H1 (cell line): ENCODE data around the gene C16orf95. TPM values are rescaled to one million over a fixed set of nuclear protein-coding genes. Genes with fewer than 3 reads are reported as not detected.

Source experiments
- CTCF ChIA-PET: fragments of 300-600 bp; sonication (Branson Sonifier 250); formaldehyde crosslinking; loops from one replicate; lab custom pipeline; 2021; ENCODE audit not compliant: partially characterized antibody; lab: Charles Lee
- POLR2A ChIA-PET: fragments of 300-600 bp; sonication (Branson Sonifier 250); formaldehyde crosslinking; loops from one replicate; lab custom pipeline; 2021; ENCODE audit warnings: inconsistent platforms; ENCODE audit not compliant: partially characterized antibody; lab: Charles Lee
- DNase-seq, 2 experiments: peaks; one replicate each; pipeline versions ENCODE4 v3.0.0 to v3.0.0-alpha.2; 2010 to 2022; ENCODE audit warnings: low spot score in 2 of 2, low read depth in 1 of 2, mixed read lengths in 1 of 2
- FAIRE-seq: peaks from 2 replicates; lab custom pipeline; 2011; peaks lifted over from hg19 to GRCh38; lab: Jason Lieb, UNC
- H2AFZ ChIP-seq: 2 replicates; pipeline ENCODE4 v1.8.1; 2012; ENCODE audit warnings: low read length, inconsistent platforms
- H2AK5ac ChIP-seq: 2 replicates; pipeline ENCODE4 v1.6.1; 2013; ENCODE audit warnings: low read depth, low read length
- H2BK120ac ChIP-seq: replicated peaks from 2 replicates; pipeline ENCODE3; 2013; ENCODE audit warnings: low read depth, low read length, inconsistent platforms
- H2BK12ac ChIP-seq: 2 replicates; pipeline ENCODE4 v1.6.1; 2013; ENCODE audit warnings: low read depth, low read length
- H2BK15ac ChIP-seq: 2 replicates; pipeline ENCODE4 v1.6.1; 2013; ENCODE audit warnings: low read length
- H2BK20ac ChIP-seq: 2 replicates; pipeline ENCODE4 v1.6.1; 2013; ENCODE audit warnings: low read length
- H2BK5ac ChIP-seq: 2 replicates; pipeline ENCODE4 v1.6.1; 2013; ENCODE audit warnings: low read depth, low read length
- H3K14ac ChIP-seq: 2 replicates; pipeline ENCODE4 v1.6.1; 2013; ENCODE audit warnings: inconsistent platforms; ENCODE audit not compliant: insufficient read length
- H3K18ac ChIP-seq: 2 replicates; pipeline ENCODE4 v1.6.1; 2013; ENCODE audit warnings: low read length; ENCODE audit errors: extremely low read depth
- H3K23ac ChIP-seq: 2 replicates; pipeline ENCODE4 v1.6.1; 2013; ENCODE audit warnings: inconsistent platforms; ENCODE audit not compliant: insufficient read length
- H3K23me2 ChIP-seq: 2 replicates; pipeline ENCODE4 v1.6.1; 2013; ENCODE audit warnings: low read depth, low read length
- H3K27ac ChIP-seq: 2 replicates; pipeline ENCODE4 v1.6.1; 2011; ENCODE audit warnings: low read depth, low read length, inconsistent platforms
- H3K27me3 ChIP-seq, 4 experiments: replicated peaks in 1 of 4; 1 replicate in 1 of 4; 2 replicates in 3 of 4; pipeline versions ENCODE4 v1.6.1 to v1.8.1; 2011 to 2013; ENCODE audit warnings: low read length in 3 of 4, mild to moderate bottlenecking in 3 of 4, inconsistent platforms in 2 of 4, mixed read lengths in 2 of 4, moderate library complexity in 1 of 4; ENCODE audit not compliant: control insufficient read depth in 3 of 4, insufficient read depth in 3 of 4; ENCODE audit errors: extremely low read depth in 1 of 4
- H3K36me3 ChIP-seq, 4 experiments: 2 replicates each; pipeline versions ENCODE4 v1.6.1 to v1.8.1; 2011 to 2013; ENCODE audit warnings: mild to moderate bottlenecking in 4 of 4, low read length in 3 of 4, moderate library complexity in 2 of 4, control low read depth in 1 of 4, inconsistent platforms in 1 of 4; ENCODE audit not compliant: insufficient read depth in 4 of 4, control insufficient read depth in 2 of 4
- H3K4ac ChIP-seq: replicated peaks from 2 replicates; pipeline ENCODE3; 2013; ENCODE audit warnings: low read length, low read depth, mixed read lengths, inconsistent platforms; ENCODE audit not compliant: insufficient read length
- H3K4me1 ChIP-seq, 4 experiments: replicated peaks in 1 of 4; 1 replicate in 1 of 4; 2 replicates in 3 of 4; pipeline versions ENCODE4 v1.6.1 to v1.8.1; 2011 to 2013; ENCODE audit warnings: low read length in 3 of 4, inconsistent platforms in 2 of 4, mixed read lengths in 1 of 4; ENCODE audit not compliant: insufficient read depth in 4 of 4, control insufficient read depth in 3 of 4
- H3K4me2 ChIP-seq, 2 experiments: 2 replicates each; pipeline versions ENCODE4 v1.6.1 to v1.8.1; 2011 to 2013; ENCODE audit warnings: low read depth in 2 of 2, low read length in 2 of 2, control low read depth in 1 of 2, inconsistent platforms in 1 of 2, mild to moderate bottlenecking in 1 of 2; ENCODE audit not compliant: insufficient read depth in 1 of 2
- H3K4me3 ChIP-seq, 4 experiments: fragments of 200-600, 300-600 bp in 1 of 4; sonication (generic), shearing (Covaris generic), sonication (Bioruptor Twin) in 1 of 4; 2 replicates each; pipeline versions ENCODE4 v1.5.1 to v1.8.1; 2011 to 2016; ENCODE audit warnings: low read length in 4 of 4, low read depth in 3 of 4, control low read depth in 2 of 4, inconsistent platforms in 2 of 4, mild to moderate bottlenecking in 2 of 4, mixed read lengths in 1 of 4, moderate library complexity in 1 of 4; ENCODE audit not compliant: insufficient read depth in 2 of 4; ENCODE audit errors: extremely low read depth in 1 of 4
- H3K56ac ChIP-seq: replicated peaks from 2 replicates; pipeline ENCODE3; 2013; ENCODE audit warnings: low read depth, mild to moderate bottlenecking, mixed read lengths, low read length, inconsistent platforms; ENCODE audit not compliant: insufficient read length
- H3K79me1 ChIP-seq: 2 replicates; pipeline ENCODE4 v1.6.1; 2013; ENCODE audit warnings: low read depth, low read length, control low read depth
- H3K79me2 ChIP-seq, 2 experiments: 2 replicates each; pipeline versions ENCODE4 v1.6.1 to v1.8.1; 2012 to 2013; ENCODE audit warnings: low read length in 2 of 2, mild to moderate bottlenecking in 2 of 2, inconsistent platforms in 1 of 2; ENCODE audit not compliant: insufficient read depth in 2 of 2, control insufficient read depth in 1 of 2
- H3K9ac ChIP-seq, 4 experiments: replicated peaks in 1 of 4; 1 replicate in 1 of 4; 2 replicates in 3 of 4; pipeline versions ENCODE4 v1.6.1 to v1.8.1; 2011 to 2013; ENCODE audit warnings: low read depth in 3 of 4, low read length in 3 of 4, control low read depth in 2 of 4, mild to moderate bottlenecking in 2 of 4, moderate library complexity in 2 of 4, inconsistent platforms in 1 of 4; ENCODE audit errors: extremely low read depth in 1 of 4
- H3K9me3 ChIP-seq, 2 experiments: 2 replicates each; pipeline versions ENCODE4 v1.6.1 to v1.8.1; 2012 to 2013; ENCODE audit warnings: mild to moderate bottlenecking in 2 of 2, moderate library complexity in 2 of 2, control low read depth in 1 of 2, inconsistent platforms in 1 of 2, low read depth in 1 of 2, low read length in 1 of 2, mixed read lengths in 1 of 2; ENCODE audit not compliant: insufficient read depth in 2 of 2
- H4K20me1 ChIP-seq, 2 experiments: replicated peaks in 1 of 2; 2 replicates each; pipeline versions ENCODE3 to v1.8.1; 2011 to 2013; ENCODE audit warnings: inconsistent platforms in 2 of 2, low read length in 2 of 2, mild to moderate bottlenecking in 1 of 2; ENCODE audit not compliant: insufficient read depth in 2 of 2, control insufficient read depth in 1 of 2
- H4K5ac ChIP-seq: 2 replicates; pipeline ENCODE4 v1.6.1; 2013; ENCODE audit warnings: low read length, low read depth, mixed read lengths, inconsistent platforms; ENCODE audit not compliant: insufficient read length
- H4K8ac ChIP-seq: 2 replicates; pipeline ENCODE4 v1.8.0; 2013; ENCODE audit warnings: mild to moderate bottlenecking, moderate library complexity, low read length, inconsistent platforms; ENCODE audit not compliant: insufficient read depth; ENCODE audit errors: extremely low read depth
- H4K91ac ChIP-seq: replicated peaks from 2 replicates; pipeline ENCODE3; 2013; ENCODE audit warnings: low read length, mixed read lengths, inconsistent platforms; ENCODE audit not compliant: insufficient read length
- ATF3 ChIP-seq: IDR thresholded peaks from 2 replicates; pipeline ENCODE4 v1.6.1; 2011; ENCODE audit warnings: low read depth, mild to moderate bottlenecking, low read length; ENCODE audit not compliant: insufficient read depth
- BCL11A ChIP-seq, 2 experiments: IDR thresholded peaks; one replicate each; pipeline ENCODE4 v1.6.1; 2011; ENCODE audit warnings: low read depth in 2 of 2, low read length in 2 of 2, mild to moderate bottlenecking in 2 of 2
- CEBPB ChIP-seq: IDR thresholded peaks from 2 replicates; pipeline ENCODE4 v1.6.1; 2012; ENCODE audit warnings: low read depth, low read length
- GABPA ChIP-seq: IDR thresholded peaks from 2 replicates; pipeline ENCODE4 v1.6.1; 2011; ENCODE audit warnings: mild to moderate bottlenecking, low read length, moderate library complexity, borderline replicate concordance; ENCODE audit not compliant: insufficient read depth
- KDM1A ChIP-seq: fragments of 200-600, 300-600 bp; sonication (generic); IDR thresholded peaks from 2 replicates; pipeline ENCODE4 v1.7.1; 2016; ENCODE audit warnings: mild to moderate bottlenecking, low read length, borderline replicate concordance
- NANOG ChIP-seq: IDR thresholded peaks from 2 replicates; pipeline ENCODE4 v1.6.1; 2011; ENCODE audit warnings: low read length, low read depth, mild to moderate bottlenecking, inconsistent platforms; ENCODE audit not compliant: insufficient read depth, poor library complexity, severe bottlenecking
- PHF8 ChIP-seq: fragments of 200-600 bp; sonication (generic); conservative IDR thresholded peaks from 2 replicates; pipeline ENCODE4 v1.7.1; 2012; ENCODE audit warnings: low read depth, mild to moderate bottlenecking, inconsistent platforms, low read length, moderate library complexity
- RBBP5 ChIP-seq: IDR thresholded peaks from 2 replicates; pipeline ENCODE4 v1.7.1; 2012; ENCODE audit warnings: low read depth, mild to moderate bottlenecking, inconsistent platforms, low read length, moderate library complexity, borderline replicate concordance
- SAP30 ChIP-seq: fragments of 300-600 bp; sonication (generic); IDR thresholded peaks from 2 replicates; pipeline ENCODE4 v1.7.1; 2012; ENCODE audit warnings: low read length, moderate library complexity, mild to moderate bottlenecking, inconsistent platforms; ENCODE audit not compliant: insufficient read depth, insufficient replicate concordance
- SIRT6 ChIP-seq: IDR thresholded peaks from one replicate; pipeline ENCODE4 v1.7.1; 2012; ENCODE audit warnings: low read length, inconsistent platforms
- SP2 ChIP-seq: IDR thresholded peaks from 2 replicates; pipeline ENCODE4 v1.6.1; 2012; ENCODE audit warnings: mild to moderate bottlenecking, low read length, inconsistent platforms
- WGBS, 2 experiments: shearing (Covaris generic) in 1 of 2; methylation state at CpG; one replicate each; pipeline versions ENCODE4 v1.1.6 to v1.1.7; 2013 to 2015; ENCODE audit warnings: low lambda C conversion rate in 2 of 2, mixed read lengths in 2 of 2, inconsistent platforms in 1 of 2, low coverage in 1 of 2, missing lambda C conversion rate in 1 of 2; ENCODE audit not compliant: insufficient replicate concordance in 2 of 2, insufficient coverage in 1 of 2, insufficient read length in 1 of 2; ENCODE audit errors: extremely low coverage in 1 of 2, missing lambda C conversion rate in 1 of 2; 5-methylcytosine and 5-hydroxymethylcytosine counted together
- polyA plus RNA-seq, 7 experiments: library from polyadenylated mRNA; depleted of rRNA in 3 of 7; stranded (reverse) in 5 of 7; unstranded in 2 of 7; fragments of >200 nt in 5 of 7; fragments of 200-250 nt in 2 of 7; gene quantifications; 1 replicate in 5 of 7; 2 replicates in 1 of 7; 4 replicates in 1 of 7; pipeline versions ENCODE4 v1.2.1 to v1.2.3, GENCODE V29; 2011 to 2013; ENCODE audit warnings: missing spikeins in 2 of 7, mixed read lengths in 2 of 7
- total RNA-seq: library from RNA; stranded (reverse); fragmentation: NEBNext Ultra II Directional; extraction: Animal tissue kit (Norgen Biotek cat#: 25700); gene quantifications from 2 replicates; pipeline ENCODE4 v1.2.1, GENCODE V29; 2021

Gene C16orf95
- total and polyA plus RNA-seq, 2 of the 8 experiments (the other 6 are each of a cell fraction or from before 2014, with no cell fraction given), result 5.0 to 5.4 TPM

- H3K4me3 ChIP-seq, result no peak overlapping the region
- no peak overlapping the region for H2BK12ac ChIP-seq
- H2AFZ ChIP-seq, result no peak overlapping the region
- H4K8ac ChIP-seq, result no peak overlapping the region
- no peaks in the 10 kb centered on the region for H3K79me2 ChIP-seq
- H2BK20ac ChIP-seq, result no peak overlapping the region
- no peak overlapping the region for H3K27ac ChIP-seq
- no peaks in the 10 kb centered on the region for H3K4me1 ChIP-seq
- no peaks in the 10 kb centered on the region for H3K36me3 ChIP-seq
- H3K9me3 ChIP-seq, result no peaks in the 10 kb centered on the region
- no peak for DNase-seq
- H2BK5ac ChIP-seq, result no peak overlapping the region
- no peak overlapping the region for H3K23ac ChIP-seq
- no peaks in the 10 kb centered on the region for H4K20me1 ChIP-seq
- POLR2A ChIA-PET, result no interaction called here
- no peak overlapping the region for H3K9ac ChIP-seq
- no peak overlapping the region; the same call in 1 of the 2 replicates for H3K18ac ChIP-seq
- no peaks in the 10 kb centered on the region for H3K23me2 ChIP-seq
- no peak overlapping the region for H4K5ac ChIP-seq
- no peak overlapping the region for H2AK5ac ChIP-seq
- no peaks in the 10 kb centered on the region for H3K79me1 ChIP-seq
- no peak overlapping the region for H3K14ac ChIP-seq
- H4K91ac ChIP-seq, result no peak overlapping the region
- no peak overlapping the region for H3K56ac ChIP-seq
- WGBS, 2 experiments, result 90% methylated on average over 16 of the region's 16 CpGs; no CpG with 5 or more reads in 1 of the 2 experiments
- H3K4me2 ChIP-seq, result no peak overlapping the region
- CTCF ChIA-PET, result interaction anchor here (0.6 to 5.9 kb wide), 8 partner anchors 9 to 1398 kb away, joined by 3 to 62 read pairs (median 6); no protein-coding TSS in a partner anchor
- H3K4ac ChIP-seq, result no peak overlapping the region
- no peak overlapping the region for H2BK120ac ChIP-seq
- H2BK15ac ChIP-seq, result no peak overlapping the region
- FAIRE-seq, result no peak
- H3K27me3 ChIP-seq, result no peaks in the 10 kb centered on the region; a peak in 1 of 7 replicates
- no peak for TF ChIP-seq SIRT6
- TF ChIP-seq KDM1A, result no peak
- no peak for TF ChIP-seq PHF8
- TF ChIP-seq NANOG, result no peak
- no peak for TF ChIP-seq ATF3
- no peak for TF ChIP-seq BCL11A (IDR thresholded peaks at IDR 0.05; ENCODE audit: low read depth in 2 of 2, low read length in 2 of 2)
- TF ChIP-seq SAP30, result no peak
- no peak for TF ChIP-seq CEBPB
- no peak for TF ChIP-seq SP2
- no peak for TF ChIP-seq GABPA
- no peak for TF ChIP-seq RBBP5
These were observed 41.0 kb downstream of the C16orf95 start for GRCh38 chr16:87276091-87276701.
